WTC11 (cell line): Measurements from ENCODE around the gene TOMM40L. TPM values are rescaled to one million over a fixed set of nuclear protein-coding genes. Genes with fewer than 3 reads are reported as not detected.

Source experiments
- ATAC-seq: fragments of 200-7000 bp; cut with Tn5 transposase; 2 replicates; pipeline ENCODE4 v1.10.0; 2021; ENCODE audit warnings: mild to moderate bottlenecking, moderate library complexity
- CTCF ChIA-PET: fragments of 300-600 bp; sonication (Branson Sonifier 250); formaldehyde crosslinking; loops from one replicate; lab custom pipeline; 2021; ENCODE audit warnings: antibody characterized with exemption; lab: Charles Lee
- POLR2A ChIA-PET: fragments of 350-600 bp; sonication (Branson Sonifier 250); formaldehyde crosslinking; loops from one replicate; lab custom pipeline; 2021; ENCODE audit warnings: antibody characterized with exemption; lab: Charles Lee
- DNase-seq: peaks from one replicate; pipeline ENCODE4 v3.0.0; 2021; ENCODE audit warnings: low spot score
- H3K27ac Mint-ChIP-seq: 2 replicates; pipeline ENCODE4 v1.8.0; 2021; ENCODE audit warnings: mixed read lengths
- H3K27me3 Mint-ChIP-seq: 2 replicates; pipeline ENCODE4 v1.8.0; 2021; ENCODE audit warnings: low read depth, mild to moderate bottlenecking, moderate library complexity, mixed read lengths
- H3K36me3 Mint-ChIP-seq: 2 replicates; pipeline ENCODE4 v1.8.0; 2021; ENCODE audit warnings: mixed read lengths
- H3K4me1 Mint-ChIP-seq: 2 replicates; pipeline ENCODE4 v1.8.0; 2022; ENCODE audit warnings: mixed read lengths
- H3K4me3 Mint-ChIP-seq: 2 replicates; pipeline ENCODE4 v1.8.0; 2021; ENCODE audit warnings: mild to moderate bottlenecking, moderate library complexity, mixed read lengths
- H3K9me3 Mint-ChIP-seq: 2 replicates; pipeline ENCODE4 v1.8.0; 2021; ENCODE audit warnings: mixed read lengths
- AFF4 ChIP-seq: sonication (generic); formaldehyde crosslinking; IDR thresholded peaks from 2 replicates; pipeline ENCODE4 v1.8.1; 2023; ENCODE audit warnings: mild to moderate bottlenecking, missing genetic modification reagents, borderline replicate concordance
- ATF2 ChIP-seq: sonication (generic); formaldehyde crosslinking; IDR thresholded peaks from 2 replicates; pipeline ENCODE4 v1.8.1; 2022; ENCODE audit warnings: low read depth, missing genetic modification reagents, borderline replicate concordance
- CBFB ChIP-seq: sonication (generic); formaldehyde crosslinking; IDR thresholded peaks from 2 replicates; pipeline ENCODE4 v1.8.1; 2022; ENCODE audit warnings: mild to moderate bottlenecking, low read depth, missing genetic modification reagents
- E2F1 ChIP-seq: sonication (generic); formaldehyde crosslinking; IDR thresholded peaks from 2 replicates; pipeline ENCODE4 v1.8.0; 2022; ENCODE audit warnings: mild to moderate bottlenecking, missing genetic modification reagents
- ELF4 ChIP-seq: sonication (generic); formaldehyde crosslinking; IDR thresholded peaks from 2 replicates; pipeline ENCODE4 v1.8.1; 2022; ENCODE audit warnings: low read depth, mild to moderate bottlenecking, moderate library complexity, missing genetic modification reagents
- ETV6 ChIP-seq: sonication (generic); formaldehyde crosslinking; IDR thresholded peaks from 2 replicates; pipeline ENCODE4 v1.8.1; 2022; ENCODE audit warnings: mild to moderate bottlenecking, missing genetic modification reagents
- FOXK1 ChIP-seq: sonication (generic); formaldehyde crosslinking; IDR thresholded peaks from 2 replicates; pipeline ENCODE4 v1.8.0; 2022; ENCODE audit warnings: mild to moderate bottlenecking, moderate library complexity, missing genetic modification reagents
- GRHL2 ChIP-seq: fragments of 250-450 bp; sonication (Bioruptor Pico); IDR thresholded peaks from 2 replicates; pipeline ENCODE4 v1.8.0; 2022; ENCODE audit warnings: mild to moderate bottlenecking, moderate library complexity; ENCODE audit not compliant: insufficient replicate concordance, severe bottlenecking
- HMGXB4 ChIP-seq: sonication (generic); formaldehyde crosslinking; IDR thresholded peaks from 2 replicates; pipeline ENCODE4 v1.8.1; 2023; ENCODE audit warnings: mild to moderate bottlenecking, moderate library complexity, missing genetic modification reagents
- KAT7 ChIP-seq: sonication (generic); formaldehyde crosslinking; IDR thresholded peaks from 2 replicates; pipeline ENCODE4 v1.8.1; 2023; ENCODE audit warnings: missing genetic modification reagents, mild to moderate bottlenecking, borderline replicate concordance
- MAX ChIP-seq: sonication (generic); formaldehyde crosslinking; IDR thresholded peaks from 2 replicates; pipeline ENCODE4 v1.8.0; 2022; ENCODE audit warnings: mild to moderate bottlenecking, missing genetic modification reagents
- NFE2L1 ChIP-seq: sonication (generic); formaldehyde crosslinking; IDR thresholded peaks from 2 replicates; pipeline ENCODE4 v1.8.1; 2023; ENCODE audit warnings: missing genetic modification reagents
- NFYB ChIP-seq: sonication (generic); formaldehyde crosslinking; conservative IDR thresholded peaks from 2 replicates; pipeline ENCODE4 v1.8.0; 2022; ENCODE audit warnings: low read depth, missing genetic modification reagents
- OVOL2 ChIP-seq: fragments of 250-450 bp; sonication (Bioruptor Pico); IDR thresholded peaks from 2 replicates; pipeline ENCODE4 v1.9.0; 2021; ENCODE audit warnings: mild to moderate bottlenecking, borderline replicate concordance
- PREB ChIP-seq: sonication (generic); formaldehyde crosslinking; IDR thresholded peaks from 2 replicates; pipeline ENCODE4 v1.8.1; 2022; ENCODE audit warnings: mild to moderate bottlenecking, missing genetic modification reagents, moderate library complexity, borderline replicate concordance
- RORB ChIP-seq: fragments of 250-450 bp; sonication (Bioruptor Pico); IDR thresholded peaks from 2 replicates; pipeline ENCODE4 v1.9.0; 2021; ENCODE audit warnings: mild to moderate bottlenecking
- ZNF138 ChIP-seq: sonication (generic); formaldehyde crosslinking; conservative IDR thresholded peaks from 2 replicates; pipeline ENCODE4 v1.8.1; 2022; ENCODE audit warnings: mild to moderate bottlenecking, moderate library complexity, missing genetic modification reagents
- ZNF219 ChIP-seq: sonication (generic); formaldehyde crosslinking; IDR thresholded peaks from 2 replicates; pipeline ENCODE4 v1.8.0; 2023; ENCODE audit warnings: missing genetic modification reagents, mild to moderate bottlenecking, borderline replicate concordance
- ZNF425 ChIP-seq: fragments of 250-450 bp; sonication (Bioruptor Pico); conservative IDR thresholded peaks from 2 replicates; pipeline ENCODE4 v1.9.0; 2021; ENCODE audit warnings: mild to moderate bottlenecking
- total RNA-seq: library from RNA; stranded (reverse); gene quantifications from 3 replicates; pipeline ENCODE4 v1.2.3, GENCODE V29; 2021

TOMM40L gene
- total RNA-seq, 1 experiment from 2014 or later, result 16.9 TPM

- TF ChIP-seq ATF2 (no peak), ETV6 (CRISPR knock-in tag) (no peak), GRHL2 (CRISPR knock-in tag) (no peak), ZNF138 (CRISPR knock-in tag) (no peak), E2F1 (CRISPR knock-in tag) (no peak), NFYB (CRISPR knock-in tag) (no peak), FOXK1 (CRISPR knock-in tag) (no peak), NFE2L1 (no peak), ZNF219 (no peak), MAX (CRISPR knock-in tag) (no peak), PREB (no peak), HMGXB4 (no peak)
Observed at GRCh38 chr1:161266202-161266601, 40.3 kb downstream of the TOMM40L start (continued).

- Mint-ChIP-seq H3K4me1 (peaks cover 12% of the 10 kb centered on the region), H3K27ac (no peak overlapping the region), H3K27me3 (peaks cover 16% of the 10 kb centered on the region), H3K36me3 (no peaks in the 10 kb centered on the region), H3K4me3 (no peak overlapping the region), H3K9me3 (no peaks in the 10 kb centered on the region)
- ChIA-PET CTCF (interaction anchor here (0.7 to 3.3 kb wide), 5 partner anchors 24 to 90 kb away, joined by 3 to 18 read pairs (median 3); partner anchors contain the start of gene TOMM40L), POLR2A (no interaction called here)
- peak; percentile 53 for ATAC-seq
- no peak for DNase-seq
- no peak for TF ChIP-seq KAT7 (CRISPR knock-in tag)
- TF ChIP-seq NFYB (CRISPR knock-in tag), result no peak
- no peak for TF ChIP-seq RORB
- TF ChIP-seq AFF4 (CRISPR knock-in tag), result no peak
- no peak for TF ChIP-seq ELF4 (CRISPR knock-in tag)
- TF ChIP-seq ZNF425, result no peak
- TF ChIP-seq OVOL2 (CRISPR knock-in tag), result no peak
- TF ChIP-seq E2F1 (CRISPR knock-in tag), result no peak
- no peak for TF ChIP-seq CBFB
Observed at GRCh38 chr1:161266836-161267235, 41.0 kb downstream of the TOMM40L start.
